ENCODE results near the gene ACAT2.

GRCh38 chr6:159819932-159820640 is 58.2 kb downstream of the ACAT2 start:
- no peak for TF ChIP-seq POLR2A (IDR thresholded peaks at IDR 0.05)
- TF ChIP-seq, protein P1, sequence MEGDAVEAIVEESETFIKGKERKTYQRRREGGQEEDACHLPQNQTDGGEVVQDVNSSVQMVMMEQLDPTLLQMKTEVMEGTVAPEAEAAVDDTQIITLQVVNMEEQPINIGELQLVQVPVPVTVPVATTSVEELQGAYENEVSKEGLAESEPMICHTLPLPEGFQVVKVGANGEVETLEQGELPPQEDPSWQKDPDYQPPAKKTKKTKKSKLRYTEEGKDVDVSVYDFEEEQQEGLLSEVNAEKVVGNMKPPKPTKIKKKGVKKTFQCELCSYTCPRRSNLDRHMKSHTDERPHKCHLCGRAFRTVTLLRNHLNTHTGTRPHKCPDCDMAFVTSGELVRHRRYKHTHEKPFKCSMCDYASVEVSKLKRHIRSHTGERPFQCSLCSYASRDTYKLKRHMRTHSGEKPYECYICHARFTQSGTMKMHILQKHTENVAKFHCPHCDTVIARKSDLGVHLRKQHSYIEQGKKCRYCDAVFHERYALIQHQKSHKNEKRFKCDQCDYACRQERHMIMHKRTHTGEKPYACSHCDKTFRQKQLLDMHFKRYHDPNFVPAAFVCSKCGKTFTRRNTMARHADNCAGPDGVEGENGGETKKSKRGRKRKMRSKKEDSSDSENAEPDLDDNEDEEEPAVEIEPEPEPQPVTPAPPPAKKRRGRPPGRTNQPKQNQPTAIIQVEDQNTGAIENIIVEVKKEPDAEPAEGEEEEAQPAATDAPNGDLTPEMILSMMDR (IDR thresholded peaks at IDR 0.05), result no peak

Data from body of pancreas (tissue), 4 donors.